Heart right ventricle (tissue), 16 donors: ENCODE measurements around the gene FUT8. TPM values are rescaled to one million over a fixed set of nuclear protein-coding genes. Genes with fewer than 3 reads are reported as not detected.

ENCODE experiments used
- ATAC-seq, 8 donors: fragments of 200-7000 bp; cut with Tn5 transposase; one replicate each; pipeline ENCODE4 v1.9.1; 2020; ENCODE audit warnings: mild to moderate bottlenecking in 8 of 8, moderate library complexity in 8 of 8, moderate number of reproducible peaks in 1 of 8
- DNase-seq, 2 donors: peaks; one replicate each; pipeline ENCODE4 v3.0.0-alpha.2; 2020
- H3K27ac ChIP-seq, 10 donors: fragments of 200-600 bp; sonication (generic) in 2 of 10; one replicate each; pipeline versions ENCODE4 v1.5.0 to v1.8.0; 2020 to 2022; ENCODE audit warnings: mild to moderate bottlenecking in 3 of 10
- H3K27me3 ChIP-seq, 7 donors: fragments of 200-600 bp; one replicate each; pipeline ENCODE4 v1.8.0; 2021 to 2022; ENCODE audit warnings: mild to moderate bottlenecking in 2 of 7
- H3K36me3 ChIP-seq, 9 donors: fragments of 200-600 bp; sonication (generic) in 1 of 9; one replicate each; pipeline versions ENCODE4 v1.5.0 to v1.8.0; 2020 to 2022; ENCODE audit warnings: mild to moderate bottlenecking in 2 of 9
- H3K4me1 ChIP-seq, 9 donors: fragments of 200-600 bp; sonication (generic) in 1 of 9; one replicate each; pipeline versions ENCODE4 v1.5.0 to v1.8.0; 2020 to 2022; ENCODE audit warnings: mild to moderate bottlenecking in 4 of 9
- H3K4me3 ChIP-seq, 10 donors: fragments of 200-600 bp; sonication (generic) in 2 of 10; one replicate each; pipeline versions ENCODE4 v1.5.0 to v1.8.0; 2020 to 2022; ENCODE audit warnings: mild to moderate bottlenecking in 7 of 10, moderate library complexity in 2 of 10
- H3K9me3 ChIP-seq, 11 donors: fragments of 200-600 bp in 10 of 11; sonication (generic) in 2 of 11; one replicate each; pipeline versions ENCODE4 v1.5.0 to v1.8.0; 2013 to 2022; ENCODE audit warnings: mild to moderate bottlenecking in 2 of 11, control low read depth in 1 of 11, moderate library complexity in 1 of 11
- WGBS, 2 donors: extraction: QIAGEN DNeasy Blood & Tissue Kit; methylation state at CpG; one replicate each; pipeline ENCODE4 v1.1.7; 2013; ENCODE audit warnings: inconsistent platforms in 1 of 2; 5-methylcytosine and 5-hydroxymethylcytosine counted together
- intact Hi-C, 10 donors: fragments of 100-400 bp; cut with DNase I; formaldehyde crosslinking; loops; one replicate each; pipeline versions ENCODE4 v1.11.1 to v1.14.2; 2022
- polyA plus RNA-seq, 2 donors: library from polyadenylated mRNA; stranded (reverse); fragments of 200-250 nt; gene quantifications; one replicate each; pipeline ENCODE4 v1.2.3, GENCODE V29; 2013
- total RNA-seq, 10 donors: library from RNA; stranded (reverse); fragmentation: NEBNext Ultra II Directional in 3 of 10; extraction: Animal tissue kit (Norgen Biotek cat#: 25700) in 3 of 10; gene quantifications; one replicate each; pipeline versions ENCODE4 v1.2.1 to v1.2.4, GENCODE V29; 2021 to 2023
- TF ChIP-seq, protein P1 (sequence below), 9 donors: fragments of 200-600 bp; sonication (generic) in 2 of 9; IDR thresholded peaks; one replicate each; pipeline versions ENCODE4 v1.5.0 to v1.8.0; 2021 to 2022; ENCODE audit warnings: antibody characterized with exemption in 9 of 9, mild to moderate bottlenecking in 5 of 9, moderate library complexity in 1 of 9
- donor health status: Arrhythmogenic right ventricular cardiomyopathy.
- donor health status: ischemic (EF 13 %, LVEDD 7.1; RV severe dilation, severe dysfunction).
- donor health status: healthy with polysubstance abuse.
- donor health status: DM: no; HTN: yes; CAD: no.
- donor health status: DM: no; HTN: no; CAD: no.
- donor health status: ischemic (EF 25% LVEDD 6.9; RV normal size, moderate dysfunction).
- donor health status: ischemic (EF 25% LVEDD 5.7; RV mildly dilated, moderate dysfunction).
- donor health status: healthy.
- donor health status: DM: yes; HTN: yes; CAD: no.
- donor health status: Ischemic cardiomyopathy.
- donor health status: ischemic (EF 35%, LVEDD 5.7; RV mildly dilated, moderate dysfunction).
- donor health status: nonischemic (EF 11% LVEDD 7.7; RV severe dilation, severe dysfunction).
- donor health status: DM: yes; HTN: yes; CAD: no.
- donor health status: PGD.
- donor health status: ischemic (EF 29% LVEDD 5.4; RV normal size, mild dysfunction).
- donor health status: nonischemic (EF 23%, LVEDD 6.1; RV moderate dilation, normal function).

Gene FUT8
- total and polyA plus RNA-seq, 12 donors = 2.9 to 16.1 (median 9.9) TPM

- Histone ChIP-seq H3K27me3 (no peaks in the 10 kb centered on the region), H3K9me3 (no peaks in the 10 kb centered on the region), H3K4me1 (no peaks in the 10 kb centered on the region), H3K4me3 (no peak overlapping the region), H3K36me3 (no peaks in the 10 kb centered on the region), H3K27ac (no peak overlapping the region)
- intact Hi-C loops = no loop called here
- ATAC-seq (no peak), DNase-seq (no peak)
- TF ChIP-seq, protein P1, sequence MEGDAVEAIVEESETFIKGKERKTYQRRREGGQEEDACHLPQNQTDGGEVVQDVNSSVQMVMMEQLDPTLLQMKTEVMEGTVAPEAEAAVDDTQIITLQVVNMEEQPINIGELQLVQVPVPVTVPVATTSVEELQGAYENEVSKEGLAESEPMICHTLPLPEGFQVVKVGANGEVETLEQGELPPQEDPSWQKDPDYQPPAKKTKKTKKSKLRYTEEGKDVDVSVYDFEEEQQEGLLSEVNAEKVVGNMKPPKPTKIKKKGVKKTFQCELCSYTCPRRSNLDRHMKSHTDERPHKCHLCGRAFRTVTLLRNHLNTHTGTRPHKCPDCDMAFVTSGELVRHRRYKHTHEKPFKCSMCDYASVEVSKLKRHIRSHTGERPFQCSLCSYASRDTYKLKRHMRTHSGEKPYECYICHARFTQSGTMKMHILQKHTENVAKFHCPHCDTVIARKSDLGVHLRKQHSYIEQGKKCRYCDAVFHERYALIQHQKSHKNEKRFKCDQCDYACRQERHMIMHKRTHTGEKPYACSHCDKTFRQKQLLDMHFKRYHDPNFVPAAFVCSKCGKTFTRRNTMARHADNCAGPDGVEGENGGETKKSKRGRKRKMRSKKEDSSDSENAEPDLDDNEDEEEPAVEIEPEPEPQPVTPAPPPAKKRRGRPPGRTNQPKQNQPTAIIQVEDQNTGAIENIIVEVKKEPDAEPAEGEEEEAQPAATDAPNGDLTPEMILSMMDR (IDR thresholded peaks at IDR 0.05) = no peak
- WGBS, 2 donors = 95 to 99% methylated on average over 3 of the region's 3 CpGs
Observed at GRCh38 chr14:65581378-65581777, 168.8 kb downstream of the FUT8 start.

- intact Hi-C loops = no loop called here
- WGBS, 2 donors = 99% methylated on average over 3 of the region's 3 CpGs
- Histone ChIP-seq H3K4me1 (no peaks in the 10 kb centered on the region), H3K36me3 (no peaks in the 10 kb centered on the region), H3K27ac (no peak overlapping the region), H3K9me3 (no peaks in the 10 kb centered on the region), H3K4me3 (no peak overlapping the region), H3K27me3 (no peaks in the 10 kb centered on the region)
- ATAC-seq (no peak), DNase-seq (no peak)
- TF ChIP-seq, protein P1 (IDR thresholded peaks at IDR 0.05) = no peak
Observed at GRCh38 chr14:65581799-65582198, 169.3 kb downstream of the FUT8 start.

GRCh38 chr14:65585216-65585615, 172.7 kb downstream of the FUT8 start:
- WGBS, 2 donors = 93 to 100% methylated on average over 1 of the region's 1 CpG
- intact Hi-C loops = no loop called here
- DNase-seq = no peak
- Histone ChIP-seq H3K27ac (no peak overlapping the region), H3K4me3 (no peak overlapping the region), H3K36me3 (no peaks in the 10 kb centered on the region), H3K4me1 (no peaks in the 10 kb centered on the region), H3K27me3 (no peaks in the 10 kb centered on the region), H3K9me3 (no peaks in the 10 kb centered on the region)
- ATAC-seq = no peak
- TF ChIP-seq, protein P1 (IDR thresholded peaks at IDR 0.05) = no peak

GRCh38 chr14:65588426-65589140, 176.1 kb downstream of the FUT8 start:
- Histone ChIP-seq H3K27me3 (no peaks in the 10 kb centered on the region), H3K36me3 (no peaks in the 10 kb centered on the region), H3K4me1 (no peaks in the 10 kb centered on the region), H3K9me3 (no peaks in the 10 kb centered on the region), H3K27ac (no peak overlapping the region), H3K4me3 (no peak overlapping the region)
- TF ChIP-seq, protein P1 (IDR thresholded peaks at IDR 0.05) = no peak
- intact Hi-C loops = no loop called here
- ATAC-seq (no peak), DNase-seq (no peak)
- 92 to 93% methylated on average over 4 of the region's 4 CpGs for WGBS, 2 donors
